ENCODE results near the gene FAM185A. TPM values are rescaled to one million over a fixed set of nuclear protein-coding genes. Genes with fewer than 3 reads are reported as not detected.

The FAM185A gene
- polyA plus RNA-seq, 3 donors: 2.5 to 6.8 (median 4.8) TPM

DNA sequence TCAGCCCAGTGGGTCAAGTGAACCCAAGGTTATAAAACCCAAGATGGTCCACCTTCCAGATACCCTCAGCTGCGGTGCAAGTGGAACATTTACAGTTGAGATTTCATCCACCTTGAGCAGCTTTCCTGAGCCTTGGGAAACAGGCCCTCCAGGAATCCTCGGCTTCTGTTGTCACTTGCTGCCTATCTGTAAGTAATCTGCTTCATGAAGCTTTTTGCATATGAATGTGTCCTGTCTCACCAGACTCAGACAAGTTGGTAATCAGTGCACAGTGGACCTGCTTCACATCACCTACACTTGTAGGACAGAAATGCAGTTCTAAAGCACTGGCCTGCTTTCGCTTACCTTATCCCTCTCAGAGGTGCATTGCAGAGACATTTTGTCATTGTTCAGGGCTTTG is 80.3 kb downstream of the FAM185A start:
- Mint-ChIP-seq H3K4me1 (no peaks in the 10 kb centered on the region), H3K27ac (no peak overlapping the region), H3K9me3 (peaks cover 0 to 3% (median 0%) of the 10 kb centered on the region in 7 donors), H3K4me3 (no peak overlapping the region), H3K27me3 (ENCODE audit: low read depth in 3 of 3) (peaks cover 0 to 1% (median 0%) of the 10 kb centered on the region in 3 donors), H3K36me3 (peaks cover 14 to 26% of the 10 kb centered on the region in 2 donors)
- no peaks in the 10 kb centered on the region for H3K79me2 ChIP-seq (ENCODE audit: insufficient read depth, low read length)
- no peaks in the 10 kb centered on the region for H3K9me3 ChIP-seq (replicated peaks in 1 of 2; ENCODE audit: control insufficient read depth in 1 of 2, insufficient read depth in 1 of 2, low read length in 2 of 2)
- intact Hi-C loops (cut with micrococcal nuclease): no loop called here
- H3K27ac ChIP-seq (ENCODE audit: low read depth in 1 of 2, low read length in 2 of 2): no peak overlapping the region
- no peaks in the 10 kb centered on the region for H3K27me3 ChIP-seq (ENCODE audit: control insufficient read depth in 2 of 2, insufficient read depth in 2 of 2, low read length in 2 of 2)
- H3K4me2 ChIP-seq (replicated peaks; ENCODE audit: extremely low read depth, low read length, poor library complexity, severe bottlenecking): no peak overlapping the region
- TF ChIP-seq, protein P1, sequence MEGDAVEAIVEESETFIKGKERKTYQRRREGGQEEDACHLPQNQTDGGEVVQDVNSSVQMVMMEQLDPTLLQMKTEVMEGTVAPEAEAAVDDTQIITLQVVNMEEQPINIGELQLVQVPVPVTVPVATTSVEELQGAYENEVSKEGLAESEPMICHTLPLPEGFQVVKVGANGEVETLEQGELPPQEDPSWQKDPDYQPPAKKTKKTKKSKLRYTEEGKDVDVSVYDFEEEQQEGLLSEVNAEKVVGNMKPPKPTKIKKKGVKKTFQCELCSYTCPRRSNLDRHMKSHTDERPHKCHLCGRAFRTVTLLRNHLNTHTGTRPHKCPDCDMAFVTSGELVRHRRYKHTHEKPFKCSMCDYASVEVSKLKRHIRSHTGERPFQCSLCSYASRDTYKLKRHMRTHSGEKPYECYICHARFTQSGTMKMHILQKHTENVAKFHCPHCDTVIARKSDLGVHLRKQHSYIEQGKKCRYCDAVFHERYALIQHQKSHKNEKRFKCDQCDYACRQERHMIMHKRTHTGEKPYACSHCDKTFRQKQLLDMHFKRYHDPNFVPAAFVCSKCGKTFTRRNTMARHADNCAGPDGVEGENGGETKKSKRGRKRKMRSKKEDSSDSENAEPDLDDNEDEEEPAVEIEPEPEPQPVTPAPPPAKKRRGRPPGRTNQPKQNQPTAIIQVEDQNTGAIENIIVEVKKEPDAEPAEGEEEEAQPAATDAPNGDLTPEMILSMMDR (IDR thresholded peaks at IDR 0.05): no peak
- no peaks in the 10 kb centered on the region for H4K20me1 ChIP-seq (ENCODE audit: insufficient read depth, low read length)
- no peak for DNase-seq
- H3K36me3 ChIP-seq (replicated peaks in 1 of 2; ENCODE audit: control insufficient read depth in 1 of 2, insufficient read depth in 2 of 2, low read length in 2 of 2): peaks cover 0 to 5% of the 10 kb centered on the region in 2 donors
- WGBS (ENCODE audit: insufficient coverage): 97% methylated on average over 3 of the region's 3 CpGs
- no peak overlapping the region for H3K4me3 ChIP-seq (replicated peaks in 1 of 3; ENCODE audit: low read depth in 2 of 3, low read length in 3 of 3)
- H2AFZ ChIP-seq (ENCODE audit: insufficient read depth, low read depth, low read length, poor library complexity, severe bottlenecking): no peak overlapping the region
- H3K4me1 ChIP-seq (ENCODE audit: control insufficient read depth in 1 of 2, insufficient read depth in 2 of 2, low read length in 2 of 2): no peaks in the 10 kb centered on the region
- no peak overlapping the region for H3K9ac ChIP-seq (ENCODE audit: insufficient read depth, low read length, poor library complexity, severe bottlenecking)

DNA sequence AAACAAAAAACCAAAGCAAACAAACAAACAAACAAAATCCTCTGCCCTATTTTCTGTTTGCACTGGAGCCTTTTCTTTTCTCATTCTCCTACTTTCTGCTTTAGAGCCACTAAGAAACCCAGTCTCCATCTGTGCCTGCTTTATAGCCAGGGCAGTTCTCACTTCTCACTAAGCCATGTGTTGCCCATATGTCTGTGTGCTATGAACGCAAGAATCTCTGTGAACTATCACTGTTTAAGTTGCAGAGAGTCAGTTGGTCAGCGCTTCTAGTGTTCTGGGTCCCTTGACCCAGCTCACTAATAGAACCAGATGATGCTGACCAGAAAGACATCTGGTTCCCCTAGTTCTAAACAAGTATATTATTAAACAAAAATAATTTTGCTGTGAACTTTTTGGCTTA is 81.4 kb downstream of the FAM185A start:
- Histone ChIP-seq H3K4me2 (replicated peaks; ENCODE audit: extremely low read depth, low read length, poor library complexity, severe bottlenecking) (no peak overlapping the region), H2AFZ (ENCODE audit: insufficient read depth, low read depth, low read length, poor library complexity, severe bottlenecking) (no peak overlapping the region), H3K9me3 (replicated peaks in 1 of 2; ENCODE audit: control insufficient read depth in 1 of 2, insufficient read depth in 1 of 2, low read length in 2 of 2) (no peaks in the 10 kb centered on the region), H3K36me3 (replicated peaks in 1 of 2; ENCODE audit: control insufficient read depth in 1 of 2, insufficient read depth in 2 of 2, low read length in 2 of 2) (peaks cover 0 to 5% of the 10 kb centered on the region in 2 donors), H3K4me3 (replicated peaks in 1 of 3; ENCODE audit: low read depth in 2 of 3, low read length in 3 of 3) (no peak overlapping the region), H3K9ac (ENCODE audit: insufficient read depth, low read length, poor library complexity, severe bottlenecking) (no peak overlapping the region), H3K4me1 (ENCODE audit: control insufficient read depth in 1 of 2, insufficient read depth in 2 of 2, low read length in 2 of 2) (no peaks in the 10 kb centered on the region), H3K27ac (ENCODE audit: low read depth in 1 of 2, low read length in 2 of 2) (no peak overlapping the region), H4K20me1 (ENCODE audit: insufficient read depth, low read length) (no peaks in the 10 kb centered on the region), H3K27me3 (ENCODE audit: control insufficient read depth in 2 of 2, insufficient read depth in 2 of 2, low read length in 2 of 2) (no peaks in the 10 kb centered on the region), H3K79me2 (ENCODE audit: insufficient read depth, low read length) (no peaks in the 10 kb centered on the region)
- 80% methylated on average over 1 of the region's 2 CpGs for WGBS (ENCODE audit: insufficient coverage)
- H3K36me3 Mint-ChIP-seq: peaks cover 14 to 25% of the 10 kb centered on the region in 2 donors
- no peak overlapping the region for H3K4me3 Mint-ChIP-seq
- no peaks in the 10 kb centered on the region for H3K4me1 Mint-ChIP-seq
- H3K27ac Mint-ChIP-seq: no peak overlapping the region
- TF ChIP-seq, protein P1 (IDR thresholded peaks at IDR 0.05): no peak
- H3K27me3 Mint-ChIP-seq (ENCODE audit: low read depth in 3 of 3): no peaks in the 10 kb centered on the region
- intact Hi-C loops (cut with micrococcal nuclease): no loop called here
- DNase-seq: no peak
- H3K9me3 Mint-ChIP-seq: peaks cover 0 to 3% (median 0%) of the 10 kb centered on the region in 7 donors

Data from CD14-positive monocyte (primary cell).